Vagina (tissue), 2 donors: ENCODE measurements around the gene LAMA1.

Experiments
- CTCF ChIP-seq, 3 experiments: fragments of 450-650 bp in 2 of 3; fragments of 200-600 bp in 1 of 3; sonication (generic) in 1 of 3; IDR thresholded peaks; one replicate each; pipeline ENCODE4 v1.5.1; 2017 to 2019; ENCODE audit warnings: antibody characterized with exemption in 3 of 3, mild to moderate bottlenecking in 2 of 3, moderate library complexity in 2 of 3
- POLR2A ChIP-seq, 2 donors: fragments of 450-650 bp; IDR thresholded peaks; one replicate each; pipeline ENCODE4 v1.6.1; 2017; ENCODE audit warnings: antibody characterized with exemption in 2 of 2, mild to moderate bottlenecking in 2 of 2, moderate library complexity in 2 of 2
- POLR2AphosphoS5 ChIP-seq, 2 donors: sonication (generic); formaldehyde crosslinking; IDR thresholded peaks; one replicate each; pipeline ENCODE4 v1.9.0; 2017; ENCODE audit warnings: antibody characterized with exemption in 2 of 2, mild to moderate bottlenecking in 2 of 2, low read depth in 1 of 2; ENCODE audit not compliant: insufficient read depth in 1 of 2

- TF ChIP-seq CTCF (IDR thresholded peaks at IDR 0.05) (no peak), POLR2AphosphoS5 (IDR thresholded peaks at IDR 0.05; ENCODE audit: insufficient read depth in 1 of 2, low read depth in 1 of 2) (no peak), POLR2A (IDR thresholded peaks at IDR 0.05) (no peak)
Measured at GRCh38 chr18:7111134-7111533, 6.5 kb downstream of the LAMA1 start.
